GDM1 (cell line): ENCODE measurements around the gene ZFY.

Source experiments
- DNase-seq: peaks from one replicate; lab custom pipeline; 2025; lab: John Stamatoyannopoulos, UW

Gene ZFY

DNA sequence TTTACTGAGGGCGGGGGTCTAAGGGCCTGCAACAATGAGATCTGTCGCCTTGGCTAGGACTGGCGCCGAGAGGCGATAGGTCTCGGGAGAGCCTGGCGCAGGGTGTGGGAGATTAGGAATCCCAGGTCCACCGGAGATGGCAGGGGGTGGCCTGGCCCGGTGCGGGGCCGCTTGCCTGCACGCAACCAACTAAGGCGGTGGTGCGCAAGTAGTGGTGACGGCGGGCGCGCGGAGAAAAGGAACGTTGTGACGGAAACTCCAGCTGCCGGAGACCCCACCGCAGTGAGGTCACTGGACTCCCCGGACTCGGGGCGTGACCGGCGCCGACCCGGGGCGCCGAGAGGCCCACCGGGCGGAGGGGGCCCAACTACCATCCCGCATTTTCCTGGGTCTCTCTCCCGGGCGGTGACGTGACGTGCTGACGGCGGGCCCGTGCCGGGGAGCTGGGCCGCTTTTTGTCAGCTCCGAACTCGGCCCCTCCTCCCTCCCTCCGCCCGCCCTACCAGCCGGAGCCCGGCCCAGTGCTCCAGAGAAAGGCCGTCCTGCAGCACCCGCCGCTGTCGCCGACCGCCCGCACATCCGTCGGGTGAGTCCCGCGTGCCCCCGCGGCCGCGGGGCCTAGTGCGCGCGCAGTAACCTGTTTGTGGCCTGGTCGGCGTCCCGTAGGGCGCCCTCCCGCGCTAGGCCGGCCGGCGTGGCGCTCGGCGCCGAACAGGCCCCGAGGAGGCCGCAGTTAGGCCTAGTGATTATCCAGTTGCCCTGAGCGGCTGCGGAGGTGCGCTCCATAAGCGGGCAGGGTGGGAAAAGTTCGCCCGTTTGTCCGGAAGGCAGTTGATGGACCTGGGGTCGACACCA, at the start of gene ZFY:
ZFY (plus strand) TSS at position 521 of the 855 bp plus-strand sequence. CDS start 18,556 bp downstream, outside the sequence.
- DNase-seq: no peak

DNA sequence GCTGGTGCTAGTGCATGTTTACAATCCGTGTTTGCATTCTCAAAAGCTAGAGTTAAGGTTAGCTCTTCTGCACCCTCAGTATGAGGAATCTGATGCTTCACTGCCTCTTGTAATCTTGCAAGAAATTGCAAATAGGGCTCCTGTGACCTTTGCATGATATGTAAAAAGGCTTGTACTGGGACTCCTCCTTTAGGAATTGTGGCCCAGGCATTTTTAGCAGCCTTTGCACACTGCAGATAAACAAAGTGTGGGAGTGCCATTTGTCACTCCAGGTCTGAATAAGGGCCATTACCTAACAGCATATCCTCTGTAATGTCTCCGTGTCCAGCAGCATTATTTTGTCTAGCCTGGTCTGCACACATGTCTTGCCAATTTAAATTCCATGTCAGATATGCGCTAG, 49.3 kb upstream of the ZFY start:
- no peak for DNase-seq

DNA sequence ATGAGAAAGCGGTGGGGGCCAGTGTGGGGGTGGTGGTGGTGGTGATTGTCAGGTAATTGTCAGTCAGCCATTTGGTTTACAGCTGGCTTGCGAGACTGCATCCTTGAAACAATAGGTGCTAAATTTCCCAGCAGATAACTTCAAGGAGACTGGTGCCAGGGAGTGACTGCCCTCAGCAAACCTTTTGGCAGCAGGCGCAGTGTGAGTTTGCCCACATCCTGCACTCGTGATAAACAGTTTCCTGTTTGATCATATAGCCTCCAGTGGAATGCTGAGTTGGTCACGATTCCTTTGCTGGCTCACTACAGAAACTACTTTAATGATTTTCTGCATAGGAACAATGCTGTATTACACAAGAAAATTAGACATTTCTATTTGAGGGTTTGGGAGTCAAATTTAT, 47.8 kb upstream of the ZFY start:
- DNase-seq: no peak

DNA sequence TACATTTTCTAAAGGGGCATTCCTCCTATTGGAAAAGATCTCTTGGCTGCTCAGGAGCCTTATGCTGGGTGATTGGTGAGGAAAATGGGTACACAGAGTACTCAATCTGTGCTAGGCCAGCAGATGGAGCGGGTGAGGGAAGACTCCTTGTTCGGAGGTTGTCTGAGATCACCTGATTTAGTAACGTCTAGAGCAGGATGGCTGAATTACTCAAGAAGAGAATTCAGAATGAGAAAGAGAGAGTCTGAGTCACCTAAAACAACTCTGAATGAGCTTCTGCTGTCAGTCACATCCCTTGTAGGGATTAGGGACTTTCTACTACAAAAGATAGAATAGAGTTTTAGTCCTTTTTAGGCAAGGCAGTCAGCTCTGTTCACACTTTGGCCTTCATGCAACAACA, 47.2 kb upstream of the ZFY start:
- DNase-seq: no peak

DNA sequence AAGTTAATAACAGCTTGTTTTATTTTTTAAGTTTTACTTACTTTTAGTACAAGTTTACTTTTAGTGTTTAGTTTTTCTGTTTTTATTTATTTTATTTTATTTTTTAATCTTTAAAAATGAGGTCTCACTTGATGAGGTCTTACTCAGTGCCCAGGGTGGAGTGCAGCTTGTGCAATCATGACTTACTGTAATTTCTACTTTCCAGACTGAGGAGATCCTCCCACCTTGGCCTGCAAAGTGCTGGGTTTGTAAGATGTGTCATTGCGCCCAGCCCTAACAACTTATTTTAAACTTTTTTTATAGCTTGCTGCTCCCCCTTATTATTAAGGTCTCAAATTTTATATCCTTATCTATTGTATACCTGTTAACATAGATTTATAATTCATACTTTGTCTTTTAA, 41.7 kb upstream of the ZFY start:
- DNase-seq: no peak

DNA sequence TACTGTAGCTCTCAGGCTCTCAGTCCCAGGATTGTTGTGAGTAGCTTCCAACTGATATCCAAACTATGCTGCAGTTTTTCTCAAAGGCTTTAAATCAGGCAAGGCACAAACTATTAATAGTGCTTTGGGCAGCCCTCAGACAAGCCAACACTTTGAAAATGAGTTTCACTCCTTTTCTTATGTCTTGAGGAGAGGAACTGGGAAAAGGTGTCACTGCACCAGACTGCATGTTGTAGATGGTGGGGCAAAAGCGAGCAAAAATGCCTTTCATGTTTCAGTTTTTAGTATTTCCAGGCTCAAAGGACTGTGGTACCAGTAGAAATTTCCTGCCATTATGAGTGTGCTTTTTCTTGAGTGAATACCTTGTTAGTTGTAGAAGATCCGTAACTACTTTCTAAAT, 39.1 kb upstream of the ZFY start:
- DNase-seq: no peak

DNA sequence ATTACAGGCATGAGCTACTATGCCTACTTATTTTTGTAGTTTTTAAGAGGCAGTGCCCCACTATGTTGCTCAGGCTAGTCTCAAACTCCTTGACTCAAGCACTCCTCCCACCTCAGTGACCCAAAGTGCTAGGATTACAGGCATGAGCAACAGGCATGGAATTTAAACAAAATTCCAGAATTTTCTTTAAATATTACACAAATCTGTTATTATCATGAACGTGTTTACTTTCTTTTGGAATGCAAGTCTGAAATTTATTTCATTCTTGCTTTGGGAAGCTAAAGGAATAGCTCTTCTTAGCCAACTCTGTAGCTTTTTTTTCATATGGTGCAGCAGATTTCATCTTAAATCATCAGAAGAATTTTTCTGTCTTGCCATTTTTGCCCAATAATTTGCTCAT, 27.8 kb upstream of the ZFY start:
- no peak for DNase-seq

DNA sequence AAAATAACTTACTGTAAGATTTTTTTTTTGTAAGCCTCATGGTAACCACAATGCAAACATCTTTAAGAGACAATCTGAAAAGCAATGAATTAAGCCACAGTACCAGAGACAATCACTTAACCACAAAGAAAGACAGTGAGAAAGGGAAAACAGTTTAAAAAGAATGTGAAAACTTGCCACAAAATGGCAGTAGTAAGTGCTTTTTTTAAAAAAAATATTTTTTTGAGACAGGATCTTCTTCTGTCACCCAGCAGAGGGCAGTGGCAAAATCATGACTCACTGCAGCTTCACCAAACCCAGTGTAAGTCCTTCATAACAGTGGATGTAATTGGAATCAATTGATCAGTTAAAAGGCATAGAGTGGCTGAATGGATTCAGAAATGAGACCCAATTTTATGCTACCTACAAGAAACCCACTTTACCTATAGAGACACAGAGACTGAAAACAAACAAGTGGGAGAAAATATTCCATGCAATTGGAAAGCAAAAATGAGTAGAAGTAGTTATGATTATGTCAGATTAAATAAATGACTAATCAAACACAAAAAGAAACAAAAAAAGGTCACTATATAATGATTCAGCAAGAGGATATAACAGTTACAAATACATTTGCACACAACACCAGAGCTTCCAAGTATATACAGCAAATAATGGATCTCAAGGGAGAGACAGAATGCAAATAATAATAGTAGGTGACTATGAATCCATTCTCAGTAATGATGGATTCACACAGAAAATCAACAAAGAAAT, 21.9 kb upstream of the ZFY start:
- no peak for DNase-seq

DNA sequence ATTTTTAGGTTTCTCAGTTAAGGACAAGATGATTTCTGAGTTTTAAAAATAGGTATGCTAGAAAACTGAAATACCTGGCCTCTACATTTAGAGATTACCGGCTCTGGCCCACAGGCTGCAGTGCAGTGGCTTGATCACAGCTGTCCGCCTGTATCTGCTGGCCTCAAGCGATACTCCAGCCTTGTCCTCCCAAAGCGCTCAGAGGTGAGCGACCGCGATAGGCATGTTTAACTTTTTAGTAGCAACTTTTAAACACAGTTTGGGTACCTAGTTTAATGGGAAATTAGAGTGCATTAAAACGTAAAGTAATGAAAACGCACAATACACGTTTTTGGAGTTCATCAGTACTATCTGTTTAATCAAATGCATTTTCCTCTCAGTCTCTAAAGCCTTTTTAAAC, 1.1 kb upstream of the ZFY start:
- DNase-seq: no peak

DNA sequence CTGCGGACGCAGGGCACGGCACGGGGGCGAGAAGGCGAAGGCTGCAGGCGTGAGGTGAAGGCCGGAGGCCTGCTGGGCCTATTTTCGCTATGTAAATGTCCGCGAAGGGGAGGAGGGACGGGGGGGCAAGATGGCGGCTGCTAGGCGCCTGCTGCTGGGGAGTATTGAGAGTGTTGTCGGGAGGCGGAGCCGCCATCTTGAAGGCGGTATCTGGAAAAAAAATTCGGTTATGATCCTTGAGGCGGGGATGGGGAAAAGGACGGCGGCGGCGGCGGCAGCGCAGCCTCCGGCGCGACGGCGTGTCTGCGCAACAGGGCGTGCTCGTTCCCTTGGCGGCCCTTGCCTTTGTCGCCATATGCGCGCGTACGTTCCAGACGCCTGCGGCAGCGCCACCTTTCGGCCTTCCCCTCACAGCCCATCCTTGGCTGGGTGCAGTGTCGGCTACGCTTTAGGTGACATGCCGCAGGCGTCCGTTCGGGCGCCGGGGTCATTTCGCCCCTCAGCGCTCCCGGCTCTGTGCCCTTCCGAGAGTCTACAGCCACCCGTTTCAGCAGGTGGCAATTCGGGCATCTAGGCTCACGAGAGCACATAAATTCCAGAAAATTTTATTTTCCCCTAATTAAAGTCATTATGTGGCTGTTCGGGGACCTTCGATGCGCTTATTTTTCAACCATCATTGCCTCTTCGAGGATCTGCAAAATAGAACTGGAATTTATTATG, 695 bp downstream of the ZFY start:
- no peak for DNase-seq

DNA sequence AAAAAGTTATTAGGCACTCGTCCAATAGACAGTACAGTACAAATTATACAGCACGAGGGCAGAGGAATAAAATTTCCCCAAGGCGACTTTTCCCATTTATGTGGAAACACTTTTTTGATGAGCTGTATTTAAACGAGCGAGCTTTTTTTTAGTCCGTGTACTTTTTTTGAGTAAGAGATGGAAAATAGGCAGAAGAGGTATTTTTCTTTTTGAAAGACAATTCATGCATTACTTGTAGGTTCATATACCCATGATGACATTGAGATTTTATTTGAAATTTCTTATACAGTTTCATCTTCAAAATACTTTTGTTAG, 1.2 kb downstream of the ZFY start:
- DNase-seq: no peak

DNA sequence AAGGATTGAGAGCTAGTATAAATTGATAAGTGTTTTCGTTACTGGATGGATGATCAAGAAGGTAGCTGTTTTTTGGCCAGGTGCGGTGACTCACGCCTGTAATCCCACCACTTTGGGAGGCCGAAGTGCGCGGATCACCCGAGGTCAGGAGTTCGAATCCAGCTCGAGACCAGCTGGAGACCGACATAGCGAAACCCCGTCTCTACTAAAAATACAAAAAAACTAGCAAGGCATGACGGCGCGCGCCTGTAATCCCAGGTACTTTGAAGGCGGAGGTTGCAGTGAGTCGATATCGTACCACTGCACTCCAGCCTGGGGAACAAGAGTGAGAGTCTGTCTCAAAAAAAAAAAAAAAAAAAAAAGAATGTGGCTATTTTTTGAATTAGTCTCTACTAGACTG, 2.0 kb downstream of the ZFY start:
- DNase-seq: no peak

DNA sequence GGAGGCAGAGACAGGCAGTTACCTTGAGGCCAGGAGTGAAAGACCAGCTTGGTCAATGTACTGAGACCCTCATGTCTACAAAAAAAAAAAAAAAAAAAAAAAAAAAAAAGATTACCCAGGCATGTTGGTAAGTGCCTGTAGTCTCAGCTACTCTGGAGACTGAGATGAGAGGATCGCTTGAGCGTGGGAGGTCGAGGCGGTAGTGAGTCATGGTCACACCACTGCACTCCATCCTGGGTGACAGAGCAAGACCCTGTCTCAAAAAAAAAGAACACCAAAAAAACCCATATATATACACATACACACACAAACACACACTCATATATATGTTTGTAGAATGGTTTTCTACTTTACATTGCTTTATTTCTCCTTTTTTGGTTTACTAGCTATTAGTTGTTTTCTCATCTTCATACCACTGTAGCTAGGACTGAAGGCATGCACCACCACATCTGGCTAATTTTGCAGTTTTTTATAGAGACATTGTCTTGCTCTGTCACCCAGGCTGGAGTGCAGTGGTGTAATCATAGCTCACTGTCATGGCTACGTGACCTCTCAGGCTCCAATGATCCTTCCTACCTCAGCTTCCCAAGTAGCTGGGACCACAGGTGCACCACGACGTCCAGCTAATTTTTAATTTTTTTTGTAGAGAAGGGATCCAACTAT, 14.5 kb downstream of the ZFY start:
- DNase-seq: no peak

DNA sequence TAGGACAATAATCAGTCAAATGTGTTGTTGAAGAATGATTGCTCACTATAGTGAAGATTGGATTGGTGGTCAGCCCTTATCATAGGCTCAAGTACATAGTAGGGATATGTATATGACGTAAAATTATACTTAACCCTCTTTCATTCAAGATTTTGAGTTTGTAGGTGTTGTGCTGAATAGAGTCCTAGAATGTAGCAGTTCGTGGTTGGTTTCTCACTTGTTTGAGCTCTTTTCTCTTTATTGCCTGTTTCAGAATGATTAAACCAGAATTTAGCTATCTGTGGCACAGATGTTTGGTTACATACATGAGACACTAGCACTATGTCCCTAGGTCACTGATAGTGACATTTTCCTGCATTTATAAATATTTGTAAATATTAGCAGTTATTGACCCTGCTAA, 15.5 kb downstream of the ZFY start:
- no peak for DNase-seq

DNA sequence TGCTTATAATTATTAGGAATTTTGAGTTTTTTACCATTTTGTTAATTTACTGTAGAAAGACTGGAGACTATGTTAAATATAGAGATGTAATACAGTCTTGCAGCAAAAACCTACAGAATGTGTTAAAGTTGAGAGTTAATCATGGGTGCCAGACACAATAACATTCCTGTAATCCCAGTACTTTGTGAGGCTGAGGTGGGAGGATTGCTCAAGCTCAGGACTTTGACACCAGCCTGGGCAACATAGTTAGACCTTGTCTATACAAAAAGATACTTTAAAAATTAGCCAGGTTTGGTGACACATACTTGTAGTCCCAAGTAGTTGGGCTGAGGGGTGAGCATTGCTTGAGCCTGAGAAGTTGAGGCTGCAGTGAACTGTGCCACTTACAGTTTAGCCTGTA, 17.7 kb downstream of the ZFY start:
- no peak for DNase-seq

DNA sequence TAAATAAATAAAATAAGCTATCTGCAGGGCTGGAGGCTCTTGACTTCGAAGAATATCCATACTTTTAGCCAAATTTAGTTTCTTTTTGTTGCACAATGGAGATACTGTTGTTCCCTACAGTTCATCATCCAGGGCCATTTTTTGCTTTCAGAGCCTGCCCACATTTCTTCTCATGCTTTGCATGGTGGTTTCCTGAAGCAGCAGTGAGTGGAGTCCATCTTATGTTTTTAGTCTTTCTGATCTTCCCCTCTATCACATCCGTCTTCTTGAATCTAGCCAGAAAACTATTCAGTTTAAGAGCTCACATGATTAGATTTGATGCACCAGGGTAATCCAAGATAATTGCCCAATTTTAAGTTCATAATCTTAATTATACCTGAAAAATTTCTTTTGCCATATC, 19.6 kb downstream of the ZFY start:
- DNase-seq: no peak

DNA sequence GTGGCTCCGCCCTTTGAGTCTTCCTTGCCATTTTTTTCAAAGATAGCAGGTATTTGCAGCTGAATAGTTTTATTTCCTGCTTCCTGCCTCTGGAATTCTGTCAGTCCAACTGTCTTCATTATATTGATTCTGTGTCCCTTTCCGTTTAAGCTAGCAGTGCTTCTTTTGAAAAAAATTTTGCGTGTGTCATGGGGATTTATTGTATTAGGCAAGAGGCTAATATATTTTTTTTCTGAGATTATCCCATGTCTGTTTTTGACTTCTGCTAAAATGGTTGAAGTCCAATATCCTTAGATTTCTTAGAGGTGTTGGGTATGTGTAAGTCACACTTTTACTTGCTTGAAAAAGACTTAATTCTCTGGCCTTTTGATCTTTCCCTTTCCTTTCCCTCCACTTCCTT, 20.4 kb downstream of the ZFY start:
- DNase-seq: no peak

DNA sequence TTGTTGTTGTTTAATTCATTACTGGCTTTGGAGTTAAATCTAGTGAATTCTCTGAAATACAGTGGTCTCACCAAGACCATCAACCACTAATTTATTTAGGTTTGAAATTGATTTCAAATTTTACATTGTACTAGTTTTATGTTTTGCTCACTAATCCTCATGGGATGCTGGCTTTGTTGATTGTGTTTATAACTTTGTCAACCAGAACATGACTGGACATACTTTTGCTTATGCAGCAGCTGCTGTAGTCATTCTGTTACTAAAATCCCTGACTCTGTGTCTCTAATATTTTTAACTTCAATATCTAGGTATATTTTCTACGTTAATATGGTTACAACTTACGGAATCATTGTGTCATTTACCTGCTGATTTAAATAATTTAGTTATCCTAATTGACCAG, 26.9 kb downstream of the ZFY start:
- no peak for DNase-seq

DNA sequence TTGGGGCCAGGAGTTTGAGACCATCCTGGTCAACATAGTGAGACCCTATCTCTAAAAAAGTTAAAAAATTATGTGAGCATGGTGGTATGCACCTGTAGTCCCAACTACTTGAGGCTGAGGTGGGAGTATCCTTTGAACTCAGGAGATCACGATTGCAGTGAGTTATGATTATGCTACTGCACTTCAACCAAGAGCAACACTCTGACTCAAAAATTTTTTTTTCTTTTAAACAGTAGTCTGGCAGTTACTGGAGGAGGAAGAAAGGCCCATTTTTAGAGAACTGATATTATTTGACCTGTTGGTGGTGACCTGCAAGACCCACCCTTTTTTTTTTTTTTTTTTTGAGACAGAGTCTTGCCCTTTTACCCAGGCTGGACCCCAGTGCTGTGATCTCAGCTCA, 29.6 kb downstream of the ZFY start:
- no peak for DNase-seq

DNA sequence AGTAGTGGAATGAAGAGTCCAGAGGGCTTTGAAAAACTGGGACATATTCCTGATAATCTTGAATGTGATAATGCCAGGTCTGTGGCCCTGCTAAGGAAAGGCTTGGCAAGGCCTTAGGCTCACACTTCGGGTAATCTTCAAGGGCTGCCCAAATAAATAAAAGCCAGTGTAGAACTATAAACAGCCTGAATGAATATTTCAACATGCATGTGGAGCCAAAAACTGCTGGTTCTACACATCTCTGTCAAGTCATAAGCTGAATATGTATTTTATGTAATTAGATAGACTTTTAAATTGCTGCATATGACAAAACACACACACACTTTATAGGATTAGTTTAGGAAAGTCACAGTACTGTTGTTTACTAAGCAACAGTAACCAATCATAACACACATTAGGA, 30.4 kb downstream of the ZFY start:
- no peak for DNase-seq

DNA sequence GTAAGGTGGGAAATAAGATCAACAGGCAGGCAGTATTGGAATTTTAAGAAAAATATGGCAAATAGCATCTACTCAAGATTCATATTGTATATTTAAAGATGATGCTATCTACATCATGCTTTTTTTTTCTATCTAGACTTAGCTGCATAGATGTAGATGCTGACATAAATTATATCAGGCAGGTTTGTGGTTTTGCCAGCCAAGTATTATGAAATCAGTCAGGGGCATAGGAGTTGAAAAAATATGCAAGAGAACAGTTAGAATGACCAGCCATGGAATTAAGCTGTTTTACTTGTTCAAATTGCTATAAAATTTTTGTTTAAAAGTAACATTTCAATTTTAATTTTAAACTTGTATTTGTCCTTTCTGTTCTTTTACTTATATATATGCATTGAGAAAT, 34.4 kb downstream of the ZFY start:
- DNase-seq: no peak

DNA sequence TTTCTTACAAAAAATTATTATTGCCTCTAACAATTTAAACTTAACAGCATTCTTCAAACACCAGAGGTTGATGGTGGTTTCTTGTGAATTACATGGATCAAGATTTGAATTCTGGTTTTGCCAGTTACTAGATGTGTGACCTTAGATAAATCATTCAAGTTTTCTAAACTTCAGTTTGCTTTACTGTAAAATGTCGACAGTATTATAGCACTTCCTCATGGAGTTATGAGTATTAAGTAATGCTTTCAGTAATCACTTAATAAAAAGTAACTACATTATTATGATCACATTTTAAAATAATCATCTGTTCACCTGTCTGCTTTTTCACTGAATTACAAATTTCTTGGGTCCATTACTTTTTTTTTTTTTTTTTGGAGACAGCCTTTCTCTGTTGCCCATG, 37.5 kb downstream of the ZFY start:
- no peak for DNase-seq
